ENCODE data around the gene SH3BGRL3.
A peak's percentile ranks its signal among the peaks of the same experiment; 100 is the strongest.

Gene SH3BGRL3

DNA sequence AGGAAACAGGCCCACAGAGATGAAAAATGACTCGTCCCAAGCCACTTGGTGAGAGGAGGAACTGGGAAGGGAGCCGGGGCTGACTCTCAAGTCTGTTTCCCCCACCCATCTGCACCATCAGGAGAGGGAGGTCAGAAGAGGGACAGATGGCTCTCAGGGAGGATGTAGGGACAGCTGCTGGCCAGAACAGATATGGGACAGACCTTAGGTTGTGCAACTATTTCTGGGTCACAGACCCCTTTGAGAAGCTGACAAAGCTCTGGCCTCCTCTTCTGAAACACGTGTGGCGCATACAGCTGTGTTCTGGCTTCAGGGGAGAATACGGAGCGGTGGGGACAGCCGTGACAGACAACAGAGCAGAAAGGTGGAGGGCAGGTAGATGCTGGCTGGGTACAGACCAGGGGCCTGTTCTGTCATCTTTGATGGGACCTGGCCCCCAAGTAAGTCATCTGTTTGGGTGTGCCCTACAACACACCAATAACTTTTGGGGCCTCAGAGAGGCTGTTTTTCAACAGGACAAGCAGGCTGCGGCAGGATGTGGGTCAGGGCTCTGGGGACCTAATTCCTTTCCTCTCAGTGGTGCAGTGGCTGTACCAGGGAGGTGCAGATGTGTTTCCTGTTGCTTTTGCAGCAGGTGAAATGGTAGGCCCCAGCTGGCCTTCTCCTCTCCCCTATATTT is 7.3 kb downstream of the SH3BGRL3 start:
- peak; percentile 62 for DNase-seq (ENCODE audit: low spot score)
- TF ChIP-seq, protein P1, sequence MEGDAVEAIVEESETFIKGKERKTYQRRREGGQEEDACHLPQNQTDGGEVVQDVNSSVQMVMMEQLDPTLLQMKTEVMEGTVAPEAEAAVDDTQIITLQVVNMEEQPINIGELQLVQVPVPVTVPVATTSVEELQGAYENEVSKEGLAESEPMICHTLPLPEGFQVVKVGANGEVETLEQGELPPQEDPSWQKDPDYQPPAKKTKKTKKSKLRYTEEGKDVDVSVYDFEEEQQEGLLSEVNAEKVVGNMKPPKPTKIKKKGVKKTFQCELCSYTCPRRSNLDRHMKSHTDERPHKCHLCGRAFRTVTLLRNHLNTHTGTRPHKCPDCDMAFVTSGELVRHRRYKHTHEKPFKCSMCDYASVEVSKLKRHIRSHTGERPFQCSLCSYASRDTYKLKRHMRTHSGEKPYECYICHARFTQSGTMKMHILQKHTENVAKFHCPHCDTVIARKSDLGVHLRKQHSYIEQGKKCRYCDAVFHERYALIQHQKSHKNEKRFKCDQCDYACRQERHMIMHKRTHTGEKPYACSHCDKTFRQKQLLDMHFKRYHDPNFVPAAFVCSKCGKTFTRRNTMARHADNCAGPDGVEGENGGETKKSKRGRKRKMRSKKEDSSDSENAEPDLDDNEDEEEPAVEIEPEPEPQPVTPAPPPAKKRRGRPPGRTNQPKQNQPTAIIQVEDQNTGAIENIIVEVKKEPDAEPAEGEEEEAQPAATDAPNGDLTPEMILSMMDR (IDR thresholded peaks at IDR 0.05; ENCODE audit: extremely low read depth, insufficient read depth, missing control alignments) = no peak
- in situ Hi-C loops (cut with MboI; ENCODE audit: low pct_unique_long_range_greater_than_20kb, low sequenced_read_pairs, unreplicated experiment) = loop anchor here (5.0 kb wide), 1 partner anchor 35 kb away; no protein-coding TSS in a partner anchor

DNA sequence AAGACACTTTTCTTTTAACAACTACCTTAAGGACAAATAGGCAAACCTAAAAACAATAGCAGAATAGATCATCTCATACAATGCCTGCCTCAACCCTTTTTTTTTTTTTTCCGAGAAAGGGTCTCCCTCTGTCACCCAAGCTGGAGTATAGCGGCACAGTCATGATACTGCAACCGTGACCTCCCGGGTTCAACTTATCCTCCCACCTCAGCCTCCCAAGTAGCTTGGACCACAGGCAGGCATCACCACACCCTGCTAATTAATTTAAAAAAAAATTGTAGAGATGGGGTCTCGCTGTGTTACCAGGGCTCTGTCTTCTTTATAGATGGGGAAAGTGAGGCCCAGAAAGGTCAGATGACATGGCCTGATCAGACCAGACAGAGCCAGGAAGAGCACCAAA is 7.9 kb downstream of the SH3BGRL3 start:
- TF ChIP-seq, protein P1 (IDR thresholded peaks at IDR 0.05; ENCODE audit: extremely low read depth, insufficient read depth, missing control alignments) = no peak

DNA sequence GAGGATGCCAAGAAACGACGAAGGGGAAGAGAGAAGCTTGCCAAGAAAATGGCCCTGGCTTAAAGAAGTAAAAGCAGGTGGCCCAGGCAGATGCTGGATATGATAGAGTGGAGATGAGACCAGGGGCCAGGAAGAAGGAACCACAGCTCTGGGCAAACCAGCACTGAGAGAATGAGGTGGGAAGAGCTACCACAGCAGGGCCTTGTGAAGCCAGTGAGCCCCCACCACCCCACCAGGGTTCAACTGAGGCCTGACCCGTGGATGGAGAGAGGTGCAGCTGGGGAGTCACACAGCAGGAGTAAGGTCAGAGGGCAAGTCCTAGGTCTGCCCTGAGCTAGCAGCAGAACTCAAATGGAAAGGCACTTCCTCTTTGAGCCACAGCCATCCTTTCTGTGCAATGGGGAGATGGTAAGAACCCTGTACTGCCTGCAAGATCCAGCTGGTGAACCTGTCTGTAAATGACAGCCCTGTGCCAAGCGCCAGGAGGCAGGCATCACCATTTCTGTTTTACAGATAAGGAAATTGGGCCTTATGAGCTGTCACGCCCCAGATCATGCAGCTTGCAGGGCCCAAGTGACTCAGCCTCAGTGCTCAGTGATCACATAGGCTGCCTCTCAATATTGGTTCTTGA is 8.5 kb downstream of the SH3BGRL3 start:
- peak; percentile 50 for DNase-seq (ENCODE audit: low spot score)
- TF ChIP-seq, protein P1 (IDR thresholded peaks at IDR 0.05; ENCODE audit: extremely low read depth, insufficient read depth, missing control alignments) = peak; percentile 6
- in situ Hi-C loops (cut with MboI; ENCODE audit: low pct_unique_long_range_greater_than_20kb, low sequenced_read_pairs, unreplicated experiment) = loop anchor here (5.0 kb wide), 1 partner anchor 34 kb away; no protein-coding TSS in a partner anchor

More for the DNA sequence above, 7.9 kb downstream of the SH3BGRL3 start:
- no peak for DNase-seq (ENCODE audit: low spot score)
- in situ Hi-C loops (cut with MboI; ENCODE audit: low pct_unique_long_range_greater_than_20kb, low sequenced_read_pairs, unreplicated experiment) = loop anchor here (5.0 kb wide), 1 partner anchor 34 kb away; no protein-coding TSS in a partner anchor

DNA sequence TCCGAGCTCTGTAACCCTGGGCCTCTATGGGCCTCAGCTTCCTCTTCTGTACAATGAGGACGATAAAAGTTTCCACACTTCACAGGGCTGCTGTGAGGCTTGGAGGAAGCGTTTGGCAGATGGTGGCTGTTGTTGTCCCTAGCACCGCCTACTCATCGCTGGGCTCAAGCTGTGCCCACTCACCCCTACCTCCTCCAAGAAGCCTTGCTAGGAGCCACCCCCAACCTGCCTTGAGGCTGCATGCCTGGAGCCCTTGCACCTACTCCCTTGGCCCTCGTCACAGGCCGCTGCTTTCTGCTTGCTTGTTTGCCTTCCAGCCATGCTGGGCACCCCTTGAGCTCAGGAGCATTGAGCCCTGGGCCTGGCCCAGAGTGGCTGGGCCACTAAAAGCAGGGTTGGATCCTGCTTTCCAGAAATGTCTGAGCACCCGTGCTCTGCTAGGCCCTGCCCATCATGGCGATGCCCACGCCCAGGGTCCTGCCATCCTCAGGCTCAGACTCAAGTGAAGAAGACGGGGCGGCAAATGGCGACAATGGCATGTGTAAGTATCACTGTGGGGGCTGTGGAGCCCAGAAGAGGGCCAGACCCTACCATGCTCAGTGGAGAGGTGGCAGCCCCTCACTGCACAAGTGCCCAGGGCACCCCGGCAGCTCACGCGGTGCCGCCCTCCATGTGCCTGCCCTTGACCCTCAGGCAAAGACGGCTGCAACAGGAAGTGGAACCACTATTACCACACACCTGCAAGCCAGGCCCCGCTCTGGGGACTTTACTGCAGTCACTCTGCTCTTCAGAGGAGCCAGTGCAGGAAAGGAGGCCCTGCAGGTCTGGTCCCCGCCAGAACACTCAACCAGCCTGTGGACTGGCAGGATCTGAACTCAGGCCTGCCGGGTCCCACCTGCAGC is 9.5 kb downstream of the SH3BGRL3 start:
- in situ Hi-C loops (cut with MboI; ENCODE audit: low pct_unique_long_range_greater_than_20kb, low sequenced_read_pairs, unreplicated experiment) = loop anchor here (5.0 kb wide), 1 partner anchor 33 kb away; no protein-coding TSS in a partner anchor
- DNase-seq (ENCODE audit: low spot score) = peak; percentile 84
- TF ChIP-seq, protein P1 (IDR thresholded peaks at IDR 0.05; ENCODE audit: extremely low read depth, insufficient read depth, missing control alignments) = no peak

DNA sequence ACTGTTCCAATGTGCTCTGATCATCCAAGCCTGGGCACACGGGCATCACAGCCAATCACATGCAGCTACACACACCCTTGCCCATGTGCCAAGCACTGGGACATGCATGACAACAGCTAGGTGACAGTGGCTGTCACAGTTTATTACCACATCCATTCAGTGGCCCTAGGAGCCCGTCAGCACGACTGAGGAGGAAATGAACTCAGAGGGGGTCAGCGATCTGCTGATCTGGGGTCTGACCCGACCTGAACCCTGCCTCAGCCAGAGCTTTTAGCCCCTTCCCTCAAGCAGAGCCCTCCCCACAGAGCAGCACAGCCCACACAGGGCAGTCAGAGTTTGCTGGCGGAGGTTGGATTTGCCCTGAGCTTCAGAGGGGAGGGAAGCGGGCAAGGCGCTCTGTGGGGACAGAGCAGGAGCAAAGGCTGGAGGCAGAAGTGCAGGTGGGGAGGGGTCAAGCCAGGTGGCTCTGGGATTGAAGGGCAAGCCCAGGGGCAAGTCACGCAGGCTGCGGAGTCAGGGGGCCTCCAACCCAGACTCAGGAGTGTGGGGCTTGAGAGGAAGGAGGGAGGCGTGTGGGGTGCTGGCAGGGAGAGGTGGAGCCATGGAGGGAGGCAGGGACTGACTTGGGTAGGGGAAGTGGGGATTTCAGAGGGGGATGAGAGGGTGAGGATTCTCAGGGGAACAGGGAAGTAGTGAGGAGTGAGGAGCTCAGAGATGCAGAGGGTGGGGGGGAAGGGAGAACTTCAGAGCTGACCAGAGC is 10.4 kb downstream of the SH3BGRL3 start:
- TF ChIP-seq, protein P1 (IDR thresholded peaks at IDR 0.05; ENCODE audit: extremely low read depth, insufficient read depth, missing control alignments) = no peak
- in situ Hi-C loops (cut with MboI; ENCODE audit: low pct_unique_long_range_greater_than_20kb, low sequenced_read_pairs, unreplicated experiment) = no loop called here
- no peak for DNase-seq (ENCODE audit: low spot score)

Data from GM13977 (cell line).